Body of pancreas (tissue), 4 donors: ENCODE data around the gene SLC26A4.

ENCODE experiments used
- CTCF ChIP-seq, 7 experiments: fragments of 450-650 bp in 4 of 7; fragments of 200-600 bp in 3 of 7; sonication (generic) in 3 of 7; IDR thresholded peaks; one replicate each; pipeline ENCODE4 v1.5.1; 2016 to 2019; ENCODE audit warnings: antibody characterized with exemption in 7 of 7
- POLR2A ChIP-seq, 3 donors: fragments of 450-650 bp; IDR thresholded peaks; one replicate each; pipeline ENCODE4 v1.6.1; 2016; ENCODE audit warnings: antibody characterized with exemption in 3 of 3, mild to moderate bottlenecking in 2 of 3

GRCh38 chr7:107689553-107689952, 28.9 kb downstream of the SLC26A4 start:
- TF ChIP-seq CTCF (IDR thresholded peaks at IDR 0.05) (no peak), POLR2A (IDR thresholded peaks at IDR 0.05) (no peak)
